ENCODE data around the gene CCT8.
"Not testable (repeated sequence)": the region's sequence is repeated elsewhere in the genome, so short reads cannot be mapped to it uniquely, and the experiment has no call there.

Gene CCT8

DNA sequence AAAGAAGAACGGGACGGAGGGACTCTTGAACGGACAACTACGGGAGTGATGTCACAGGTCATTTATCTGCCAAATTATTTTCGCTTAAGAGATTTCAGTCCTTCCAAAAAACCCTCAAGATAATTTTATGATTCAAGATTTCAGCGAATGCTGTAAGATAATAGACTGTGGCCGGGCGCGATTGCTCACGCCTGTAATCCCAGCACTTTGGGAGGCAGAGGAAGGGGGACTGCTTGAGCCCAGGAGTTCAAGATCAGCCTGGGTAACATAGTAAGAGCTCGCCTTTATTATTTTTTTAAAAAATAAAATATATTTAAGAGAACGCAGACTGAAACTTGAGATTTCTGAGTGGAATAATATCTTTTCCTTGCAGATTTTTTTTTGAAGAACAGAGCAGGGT is 54.9 kb downstream of the CCT8 start:
- TF ChIP-seq, protein P1, sequence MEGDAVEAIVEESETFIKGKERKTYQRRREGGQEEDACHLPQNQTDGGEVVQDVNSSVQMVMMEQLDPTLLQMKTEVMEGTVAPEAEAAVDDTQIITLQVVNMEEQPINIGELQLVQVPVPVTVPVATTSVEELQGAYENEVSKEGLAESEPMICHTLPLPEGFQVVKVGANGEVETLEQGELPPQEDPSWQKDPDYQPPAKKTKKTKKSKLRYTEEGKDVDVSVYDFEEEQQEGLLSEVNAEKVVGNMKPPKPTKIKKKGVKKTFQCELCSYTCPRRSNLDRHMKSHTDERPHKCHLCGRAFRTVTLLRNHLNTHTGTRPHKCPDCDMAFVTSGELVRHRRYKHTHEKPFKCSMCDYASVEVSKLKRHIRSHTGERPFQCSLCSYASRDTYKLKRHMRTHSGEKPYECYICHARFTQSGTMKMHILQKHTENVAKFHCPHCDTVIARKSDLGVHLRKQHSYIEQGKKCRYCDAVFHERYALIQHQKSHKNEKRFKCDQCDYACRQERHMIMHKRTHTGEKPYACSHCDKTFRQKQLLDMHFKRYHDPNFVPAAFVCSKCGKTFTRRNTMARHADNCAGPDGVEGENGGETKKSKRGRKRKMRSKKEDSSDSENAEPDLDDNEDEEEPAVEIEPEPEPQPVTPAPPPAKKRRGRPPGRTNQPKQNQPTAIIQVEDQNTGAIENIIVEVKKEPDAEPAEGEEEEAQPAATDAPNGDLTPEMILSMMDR (IDR thresholded peaks at IDR 0.05; ENCODE audit: insufficient read depth, missing control alignments), result no peak
- FAIRE-seq (no peak), DNase-seq (ENCODE audit: insufficient read length, low spot score) (no peak)

DNA sequence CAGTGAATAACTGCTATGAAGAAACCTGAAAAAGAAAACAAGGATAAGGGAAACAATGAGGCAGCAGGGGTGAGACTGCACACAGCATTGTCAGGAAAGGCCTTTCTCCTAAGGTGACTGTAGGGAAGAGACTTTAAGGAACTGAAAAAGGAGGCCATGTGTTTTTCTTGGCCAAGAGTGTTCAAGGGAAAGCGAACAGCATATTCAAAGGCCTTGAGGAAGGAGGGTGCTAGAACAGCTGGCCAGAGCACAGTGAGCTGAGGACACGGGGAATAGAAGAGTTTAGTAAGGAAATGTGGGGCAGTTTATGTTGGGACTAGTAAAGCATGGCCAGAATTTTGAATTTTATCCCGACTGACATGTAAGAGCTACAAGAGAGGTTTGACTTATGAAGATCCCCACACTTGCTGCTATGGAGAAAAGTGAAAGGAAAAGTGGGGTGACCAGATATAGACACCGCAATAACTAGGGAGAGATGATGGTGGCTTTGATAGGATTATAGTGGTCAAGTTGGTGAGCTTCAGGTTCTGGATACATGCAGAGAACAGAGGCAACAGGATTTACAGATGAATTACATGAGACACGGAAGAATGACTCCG is 55.7 kb downstream of the CCT8 start:
- TF ChIP-seq, protein P1 (IDR thresholded peaks at IDR 0.05; ENCODE audit: insufficient read depth, missing control alignments), result no peak
- no peak for FAIRE-seq
- no peak for DNase-seq (ENCODE audit: insufficient read length, low spot score)

DNA sequence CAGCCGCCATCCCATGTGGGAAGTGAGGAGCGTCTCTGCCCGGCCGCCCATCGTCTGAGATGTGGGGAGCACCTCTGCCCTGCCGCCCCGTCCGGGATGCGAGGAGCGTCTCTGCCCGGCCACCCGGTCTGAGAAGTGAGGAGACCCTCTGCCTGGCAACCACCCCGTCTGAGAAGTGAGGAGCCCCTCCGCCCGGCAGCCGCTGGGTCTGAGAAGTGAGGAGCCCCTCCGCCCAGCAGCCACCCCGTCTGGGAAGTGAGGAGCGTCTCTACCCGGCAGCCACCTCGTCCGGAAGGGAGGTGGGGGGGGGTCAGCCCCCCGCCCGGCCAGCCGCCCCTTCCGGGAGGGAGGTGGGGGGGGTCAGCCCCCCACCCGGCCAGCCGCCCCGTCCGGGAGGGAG is 62.2 kb downstream of the CCT8 start:
- not testable (repeated sequence) for DNase-seq (ENCODE audit: insufficient read length, low spot score); FAIRE-seq

DNA sequence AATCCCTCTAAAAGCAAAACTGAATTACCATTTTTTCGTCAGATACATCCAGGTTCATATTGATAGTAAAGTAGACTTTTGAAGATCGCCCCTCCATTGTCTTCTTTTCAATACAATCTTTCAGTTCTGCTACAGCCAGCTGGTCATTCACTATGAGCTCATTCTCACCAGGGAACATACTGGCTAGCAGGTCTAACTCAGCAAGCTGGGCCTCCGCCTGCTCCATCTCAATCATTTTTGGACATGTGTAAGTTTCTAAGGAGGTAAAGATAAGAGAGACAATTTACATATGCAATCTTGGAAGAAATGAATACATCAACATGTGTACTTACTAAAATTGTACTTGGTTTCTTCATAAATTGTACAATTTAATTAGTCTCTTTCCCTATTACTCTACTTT is 65.1 kb downstream of the CCT8 start:
- TF ChIP-seq, protein P1 (IDR thresholded peaks at IDR 0.05; ENCODE audit: insufficient read depth, missing control alignments), result no peak
- no peak for DNase-seq (ENCODE audit: insufficient read length, low spot score)
- no peak for FAIRE-seq

DNA sequence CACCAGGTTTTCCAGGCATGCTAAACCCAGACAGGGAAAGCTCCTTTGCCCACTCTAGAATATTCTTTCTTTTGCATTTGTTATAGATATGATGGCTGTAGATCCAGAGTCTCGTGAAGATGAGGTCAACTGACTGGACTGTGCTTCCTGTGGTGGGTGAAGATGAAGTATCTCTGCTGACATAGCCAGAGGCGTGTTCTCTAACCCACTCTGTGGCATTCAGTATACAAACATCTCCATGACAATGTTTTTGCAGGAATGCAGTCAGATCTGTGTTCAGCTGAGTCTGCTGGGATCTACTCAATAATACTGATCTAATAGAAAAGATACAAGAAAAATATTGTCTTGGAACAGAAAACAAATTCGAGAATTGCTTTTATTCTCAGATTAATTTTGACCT is 65.6 kb downstream of the CCT8 start:
- DNase-seq (ENCODE audit: insufficient read length, low spot score) (no peak), FAIRE-seq (no peak)
- TF ChIP-seq, protein P1 (IDR thresholded peaks at IDR 0.05; ENCODE audit: insufficient read depth, missing control alignments), result no peak

DNA sequence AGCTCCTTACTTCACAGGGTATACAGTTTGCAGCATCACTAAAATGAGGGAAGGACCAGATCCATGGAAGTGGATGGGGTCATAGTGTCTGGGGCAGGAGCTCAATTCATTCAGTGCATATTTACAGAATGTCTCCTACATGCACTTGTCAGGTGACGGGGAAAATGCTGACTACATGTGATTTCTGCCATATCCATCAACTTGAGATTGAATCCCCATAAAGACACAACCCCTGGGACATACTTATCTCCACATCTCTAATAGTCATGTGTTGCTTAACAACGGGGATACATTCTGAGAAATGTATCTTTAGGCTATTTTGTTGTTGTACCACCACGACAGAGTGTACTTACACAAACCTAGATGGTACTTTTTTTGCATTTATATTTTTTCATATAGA is 66.3 kb downstream of the CCT8 start:
- DNase-seq (ENCODE audit: insufficient read length, low spot score) (no peak), FAIRE-seq (no peak)
- TF ChIP-seq, protein P1 (IDR thresholded peaks at IDR 0.05; ENCODE audit: insufficient read depth, missing control alignments), result no peak
